Lung microvascular endothelial cell (primary cell): ENCODE results near the gene EDC4. TPM values are rescaled to one million over a fixed set of nuclear protein-coding genes. Genes with fewer than 3 reads are reported as not detected.
"Not testable (repeated sequence)": the region's sequence is repeated elsewhere in the genome, so short reads cannot be mapped to it uniquely, and the experiment has no call there.

Experiments
- DNase-seq, 2 donors: peaks; one replicate each; pipeline versions ENCODE4 v3.0.0 to v3.0.0-alpha.2; 2010; ENCODE audit warnings: low read depth in 2 of 2
- total RNA-seq: library from RNA; depleted of rRNA; stranded (reverse); fragments of >200 nt; gene quantifications from 2 replicates; pipeline ENCODE4 v1.2.1, GENCODE V29; 2014

EDC4 gene
- total RNA-seq = 42.3 and 42.9 TPM in 2 replicates

GRCh38 chr16:67872631-67873434 lies at the start of gene EDC4:
Gene EDC4, plus strand, starts transcription at chr16:67873052. Its CDS starts 210 bp downstream, at chr16:67873262.
- DNase-seq = peak; percentile 89 to 90

GRCh38 chr16:67825119-67825518 lies 47.7 kb upstream of the EDC4 start:
- no peak for DNase-seq

- no peak for DNase-seq
These were observed 46.9 kb upstream of the EDC4 start for GRCh38 chr16:67825906-67826305.

- no peak for DNase-seq
These were observed 44.2 kb upstream of the EDC4 start for GRCh38 chr16:67828651-67829050.

GRCh38 chr16:67833030-67833414 lies 39.8 kb upstream of the EDC4 start:
- DNase-seq = peak; percentile 16 to 59

- peak; percentile 89 to 92 for DNase-seq
These were observed 39.2 kb upstream of the EDC4 start for GRCh38 chr16:67833415-67834241.

- DNase-seq = no peak
These were observed 38.6 kb upstream of the EDC4 start for GRCh38 chr16:67834242-67834614.

GRCh38 chr16:67837190-67837589 lies 35.7 kb upstream of the EDC4 start:
- DNase-seq = not testable (repeated sequence)

- no peak for DNase-seq
These were observed 35.0 kb upstream of the EDC4 start for GRCh38 chr16:67837811-67838210.

GRCh38 chr16:67841198-67841815 lies 31.5 kb upstream of the EDC4 start:
- no peak for DNase-seq

- peak; percentile 96 to 97 for DNase-seq
These were observed 30.9 kb upstream of the EDC4 start, which contains the start of gene THAP11 for GRCh38 chr16:67841816-67842508. Gene THAP11, plus strand, starts transcription at chr16:67842320. Its CDS starts 235 bp downstream, at chr16:67842555.

- peak; percentile 71 to 74 for DNase-seq
These were observed 30.1 kb upstream of the EDC4 start for GRCh38 chr16:67842509-67843342.

- peak in 1 of 2 donors; percentile 59 for DNase-seq
These were observed 29.5 kb upstream of the EDC4 start for GRCh38 chr16:67843343-67843765.

GRCh38 chr16:67844497-67844896 lies 28.4 kb upstream of the EDC4 start:
- peak in 1 of 2 donors; percentile 9 for DNase-seq

- DNase-seq = no peak
These were observed 27.4 kb upstream of the EDC4 start for GRCh38 chr16:67845291-67846062.

GRCh38 chr16:67846063-67846319 lies 26.9 kb upstream of the EDC4 start:
- DNase-seq = peak in 1 of 2 donors; percentile 18

- peak; percentile 90 to 95 for DNase-seq
These were observed 26.4 kb upstream of the EDC4 start, which contains the start of gene NUTF2 for GRCh38 chr16:67846320-67847063. Gene NUTF2, plus strand, starts transcription at chr16:67846933. Its CDS starts 18,198 bp downstream, at chr16:67865131.

- DNase-seq = peak; percentile 50 to 74
These were observed 25.6 kb upstream of the EDC4 start, which contains the start of gene CENPT for GRCh38 chr16:67847064-67847861. Gene CENPT, minus strand, starts transcription at chr16:67847693. Its CDS starts 13,834 bp downstream, at chr16:67833859.
